ENCODE data around the gene GPBAR1.

GPBAR1 gene

GRCh38 chr2:218260742-218261422, at the start of gene GPBAR1:
Gene GPBAR1, plus strand, starts transcription at chr2:218261015. Its CDS starts 1,710 bp downstream, at chr2:218262725.
- DNase-seq (ENCODE audit: low spot score): no peak

- DNase-seq (ENCODE audit: low spot score): no peak
Observed at GRCh38 chr2:218214116-218214515, 46.7 kb upstream of the GPBAR1 start.

GRCh38 chr2:218216336-218216673, 44.5 kb upstream of the GPBAR1 start:
- DNase-seq (ENCODE audit: low spot score): no peak

- DNase-seq (ENCODE audit: low spot score): peak; percentile 91
Observed at GRCh38 chr2:218216674-218217359, 44.0 kb upstream of the GPBAR1 start, which contains the start of gene ARPC2. Gene ARPC2, plus strand, starts transcription at chr2:218217189. Its CDS starts 282 bp downstream, at chr2:218217471.

- DNase-seq (ENCODE audit: low spot score): peak; percentile 22
Observed at GRCh38 chr2:218217360-218218267, 43.2 kb upstream of the GPBAR1 start.

GRCh38 chr2:218218268-218219185, 42.3 kb upstream of the GPBAR1 start:
- no peak for DNase-seq (ENCODE audit: low spot score)

GRCh38 chr2:218219934-218220333, 40.9 kb upstream of the GPBAR1 start:
- no peak for DNase-seq (ENCODE audit: low spot score)

GRCh38 chr2:218221000-218221399, 39.8 kb upstream of the GPBAR1 start:
- no peak for DNase-seq (ENCODE audit: low spot score)

- no peak for DNase-seq (ENCODE audit: low spot score)
Observed at GRCh38 chr2:218223046-218223445, 37.8 kb upstream of the GPBAR1 start.

- DNase-seq (ENCODE audit: low spot score): no peak
Observed at GRCh38 chr2:218224186-218224585, 36.6 kb upstream of the GPBAR1 start.

GRCh38 chr2:218226903-218227302, 33.9 kb upstream of the GPBAR1 start:
- no peak for DNase-seq (ENCODE audit: low spot score)

GRCh38 chr2:218228366-218229090, 32.3 kb upstream of the GPBAR1 start:
- no peak for DNase-seq (ENCODE audit: low spot score)

GRCh38 chr2:218229239-218229638, 31.6 kb upstream of the GPBAR1 start:
- peak; percentile 66 for DNase-seq (ENCODE audit: low spot score)

- DNase-seq (ENCODE audit: low spot score): no peak
Observed at GRCh38 chr2:218229851-218230250, 31.0 kb upstream of the GPBAR1 start.

GRCh38 chr2:218230882-218231281, 29.9 kb upstream of the GPBAR1 start:
- no peak for DNase-seq (ENCODE audit: low spot score)

- no peak for DNase-seq (ENCODE audit: low spot score)
Observed at GRCh38 chr2:218233543-218233942, 27.3 kb upstream of the GPBAR1 start.

GRCh38 chr2:218234521-218234920, 26.3 kb upstream of the GPBAR1 start:
- no peak for DNase-seq (ENCODE audit: low spot score)

- DNase-seq (ENCODE audit: low spot score): no peak
Observed at GRCh38 chr2:218235017-218235416, 25.8 kb upstream of the GPBAR1 start.

- DNase-seq (ENCODE audit: low spot score): no peak
Observed at GRCh38 chr2:218236829-218237228, 24.0 kb upstream of the GPBAR1 start.

GRCh38 chr2:218238887-218239286, 21.9 kb upstream of the GPBAR1 start:
- no peak for DNase-seq (ENCODE audit: low spot score)

GRCh38 chr2:218244204-218244603, 16.6 kb upstream of the GPBAR1 start:
- DNase-seq (ENCODE audit: low spot score): no peak

All from pons (tissue), 1 donor.